Tibial nerve (tissue), 4 donors: ENCODE measurements around the gene LARP1B. TPM values are rescaled to one million over a fixed set of nuclear protein-coding genes. Genes with fewer than 3 reads are reported as not detected.

Experiments
- DNase-seq, 2 donors: peaks; one replicate each; pipeline ENCODE4 v3.0.0-alpha.2; 2019; ENCODE audit warnings: low spot score in 2 of 2
- H3K27ac ChIP-seq, 4 donors: fragments of 200-600 bp; sonication (generic) in 3 of 4; one replicate each; pipeline ENCODE4 v1.5.1; 2017 to 2019; ENCODE audit warnings: mild to moderate bottlenecking in 1 of 4
- H3K27me3 ChIP-seq, 2 donors: fragments of 200-600 bp; sonication (generic) in 1 of 2; one replicate each; pipeline versions ENCODE4 v1.5.1 to v1.6.0; 2017 to 2019
- H3K36me3 ChIP-seq, 3 donors: fragments of 200-600 bp; sonication (generic); one replicate each; pipeline ENCODE4 v1.5.1; 2018 to 2019
- H3K4me1 ChIP-seq, 4 donors: fragments of 200-600 bp; sonication (generic) in 3 of 4; one replicate each; pipeline ENCODE4 v1.5.1; 2017 to 2019
- H3K4me3 ChIP-seq, 4 donors: fragments of 200-600 bp; sonication (generic) in 3 of 4; one replicate each; pipeline ENCODE4 v1.5.1; 2017 to 2019; ENCODE audit warnings: mild to moderate bottlenecking in 1 of 4, moderate library complexity in 1 of 4
- H3K9me3 ChIP-seq, 4 donors: fragments of 200-600 bp; sonication (generic) in 3 of 4; one replicate each; pipeline ENCODE4 v1.5.1; 2017 to 2019
- EP300 ChIP-seq, 2 donors: sonication (generic); formaldehyde crosslinking; IDR thresholded peaks; one replicate each; pipeline ENCODE4 v1.6.1; 2017; ENCODE audit warnings: antibody characterized with exemption in 2 of 2, mild to moderate bottlenecking in 1 of 2
- POLR2A ChIP-seq, 2 donors: fragments of 450-650 bp; IDR thresholded peaks; one replicate each; pipeline ENCODE4 v1.6.1; 2017; ENCODE audit warnings: antibody characterized with exemption in 2 of 2, mild to moderate bottlenecking in 2 of 2, moderate library complexity in 2 of 2
- WGBS, 2 donors: methylation state at CpG; one replicate each; pipeline ENCODE4 v1.1.5; 2018; 5-methylcytosine and 5-hydroxymethylcytosine counted together
- total RNA-seq, 4 donors: library from RNA; depleted of rRNA; stranded (reverse); fragments of >200 nt; gene quantifications; one replicate each; pipeline ENCODE4 v1.1.0, GENCODE V29; 2016
- TF ChIP-seq, protein P1 (sequence below), 5 experiments: fragments of 200-600 bp in 3 of 5; fragments of 450-650 bp in 2 of 5; sonication (generic) in 3 of 5; IDR thresholded peaks; one replicate each; pipeline ENCODE4 v1.5.1; 2016 to 2019; ENCODE audit warnings: antibody characterized with exemption in 5 of 5, mild to moderate bottlenecking in 3 of 5, moderate library complexity in 2 of 5

Gene LARP1B
- total RNA-seq, 4 donors from 2014 or later, result 23.1 to 43.8 (median 34.4) TPM

- DNase-seq, result no peak
- Histone ChIP-seq H3K27me3 (no peaks in the 10 kb centered on the region), H3K4me3 (no peak overlapping the region), H3K36me3 (no peaks in the 10 kb centered on the region), H3K9me3 (peaks cover 0 to 5% (median 0%) of the 10 kb centered on the region in 4 donors), H3K4me1 (no peaks in the 10 kb centered on the region), H3K27ac (no peak overlapping the region)
- WGBS, 2 donors, result 73 to 74% methylated on average over 2 of the region's 2 CpGs
- TF ChIP-seq EP300 (IDR thresholded peaks at IDR 0.05), result no peak
- TF ChIP-seq, protein P1, sequence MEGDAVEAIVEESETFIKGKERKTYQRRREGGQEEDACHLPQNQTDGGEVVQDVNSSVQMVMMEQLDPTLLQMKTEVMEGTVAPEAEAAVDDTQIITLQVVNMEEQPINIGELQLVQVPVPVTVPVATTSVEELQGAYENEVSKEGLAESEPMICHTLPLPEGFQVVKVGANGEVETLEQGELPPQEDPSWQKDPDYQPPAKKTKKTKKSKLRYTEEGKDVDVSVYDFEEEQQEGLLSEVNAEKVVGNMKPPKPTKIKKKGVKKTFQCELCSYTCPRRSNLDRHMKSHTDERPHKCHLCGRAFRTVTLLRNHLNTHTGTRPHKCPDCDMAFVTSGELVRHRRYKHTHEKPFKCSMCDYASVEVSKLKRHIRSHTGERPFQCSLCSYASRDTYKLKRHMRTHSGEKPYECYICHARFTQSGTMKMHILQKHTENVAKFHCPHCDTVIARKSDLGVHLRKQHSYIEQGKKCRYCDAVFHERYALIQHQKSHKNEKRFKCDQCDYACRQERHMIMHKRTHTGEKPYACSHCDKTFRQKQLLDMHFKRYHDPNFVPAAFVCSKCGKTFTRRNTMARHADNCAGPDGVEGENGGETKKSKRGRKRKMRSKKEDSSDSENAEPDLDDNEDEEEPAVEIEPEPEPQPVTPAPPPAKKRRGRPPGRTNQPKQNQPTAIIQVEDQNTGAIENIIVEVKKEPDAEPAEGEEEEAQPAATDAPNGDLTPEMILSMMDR (IDR thresholded peaks at IDR 0.05), result no peak
- TF ChIP-seq POLR2A (IDR thresholded peaks at IDR 0.05), result no peak
Observed at GRCh38 chr4:128227991-128228571, 167.0 kb downstream of the LARP1B start.

DNA sequence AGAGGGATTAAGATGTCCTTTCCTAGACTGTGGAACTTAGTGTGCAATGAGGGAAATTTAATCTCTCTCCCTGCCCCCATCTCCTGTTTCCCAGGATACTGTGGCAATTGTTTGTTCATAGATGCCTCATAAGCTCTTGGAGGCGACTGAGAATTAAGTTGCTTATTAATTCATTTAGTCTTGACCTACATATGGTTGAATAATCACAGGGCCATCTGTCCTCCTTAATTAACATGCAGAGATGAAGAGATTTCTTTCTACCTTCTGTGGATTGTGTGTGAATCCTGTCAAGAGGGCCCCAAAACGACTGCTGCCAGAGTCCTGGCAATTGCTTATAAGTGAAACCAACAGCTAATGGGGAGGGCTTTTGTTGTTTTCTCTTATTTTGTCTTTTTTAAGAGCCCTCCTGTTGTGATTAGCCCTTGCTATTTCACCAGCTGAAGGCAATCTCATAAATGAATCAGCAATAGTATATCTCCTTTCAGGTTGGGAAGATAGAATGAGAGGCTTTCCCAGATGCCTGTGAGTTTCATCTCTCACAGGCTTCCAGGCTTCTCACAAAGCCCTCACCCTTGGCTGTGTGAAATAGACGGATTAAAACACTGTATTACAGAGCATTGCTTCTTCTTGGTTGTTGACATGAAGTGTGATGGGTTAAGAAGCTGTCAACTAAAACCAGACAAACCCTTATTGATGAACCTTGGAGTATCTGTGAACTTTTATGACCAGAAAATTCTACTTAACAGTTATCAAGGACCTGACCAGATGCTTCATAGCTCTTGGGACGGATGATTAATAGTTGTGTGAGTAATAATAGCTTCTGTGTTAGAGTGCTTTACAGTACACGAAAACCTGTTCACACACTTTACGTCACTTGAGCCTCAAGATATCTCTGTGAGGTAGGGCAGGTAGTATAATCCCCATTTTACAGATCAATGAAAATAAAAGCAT, 168.0 kb downstream of the LARP1B start:
- Histone ChIP-seq H3K36me3 (no peaks in the 10 kb centered on the region), H3K27me3 (no peaks in the 10 kb centered on the region), H3K4me1 (no peaks in the 10 kb centered on the region), H3K27ac (no peak overlapping the region), H3K4me3 (no peak overlapping the region), H3K9me3 (peaks cover 0 to 5% (median 0%) of the 10 kb centered on the region in 4 donors)
- no peak for DNase-seq
- no peak for TF ChIP-seq EP300 (IDR thresholded peaks at IDR 0.05)
- TF ChIP-seq, protein P1 (IDR thresholded peaks at IDR 0.05), result no peak
- no peak for TF ChIP-seq POLR2A (IDR thresholded peaks at IDR 0.05)
- 60 to 62% methylated on average over 6 of the region's 6 CpGs for WGBS, 2 donors

DNA sequence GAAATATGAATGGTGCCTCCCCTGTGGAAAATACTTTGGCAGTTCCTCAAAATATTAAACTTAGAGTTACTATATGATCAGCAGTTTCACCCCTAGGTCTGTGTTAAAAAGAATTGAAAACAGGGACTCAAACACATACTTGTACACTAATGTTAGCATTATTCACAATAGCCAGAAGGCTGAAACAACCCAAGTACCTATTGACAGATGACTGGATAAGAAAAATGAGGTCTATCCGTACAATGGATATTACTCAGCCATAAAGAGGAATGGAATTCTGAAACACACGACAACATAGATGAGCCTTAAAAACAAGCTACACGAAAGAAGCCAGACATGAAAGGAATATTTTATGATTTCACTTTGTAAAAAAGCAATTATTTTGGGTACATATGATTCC, 171.6 kb downstream of the LARP1B start:
- Histone ChIP-seq H3K27me3 (no peaks in the 10 kb centered on the region), H3K36me3 (no peaks in the 10 kb centered on the region), H3K27ac (no peak overlapping the region), H3K4me1 (no peaks in the 10 kb centered on the region), H3K9me3 (peaks cover 0 to 5% (median 0%) of the 10 kb centered on the region in 4 donors), H3K4me3 (no peak overlapping the region)
- WGBS, 2 donors, result 79 to 87% methylated on average over 3 of the region's 3 CpGs
- no peak for DNase-seq
- TF ChIP-seq POLR2A (IDR thresholded peaks at IDR 0.05) (no peak), EP300 (IDR thresholded peaks at IDR 0.05) (no peak)
- TF ChIP-seq, protein P1 (IDR thresholded peaks at IDR 0.05), result no peak

- TF ChIP-seq POLR2A (IDR thresholded peaks at IDR 0.05), result no peak
- TF ChIP-seq, protein P1 (IDR thresholded peaks at IDR 0.05), result no peak
- TF ChIP-seq EP300 (IDR thresholded peaks at IDR 0.05), result no peak
- 94% methylated on average over 3 of the region's 3 CpGs for WGBS, 2 donors
Observed at GRCh38 chr4:128234836-128235235, 173.7 kb downstream of the LARP1B start.

GRCh38 chr4:128241019-128241418, 179.9 kb downstream of the LARP1B start:
- no peaks in the 10 kb centered on the region for H3K9me3 ChIP-seq
- H3K4me3 ChIP-seq, result no peak overlapping the region
- DNase-seq, result no peak
- H3K36me3 ChIP-seq, result no peaks in the 10 kb centered on the region
- TF ChIP-seq POLR2A (IDR thresholded peaks at IDR 0.05), result no peak
- TF ChIP-seq, protein P1 (IDR thresholded peaks at IDR 0.05), result no peak
- no peak for TF ChIP-seq EP300 (IDR thresholded peaks at IDR 0.05)
- H3K27ac ChIP-seq, result peak overlapping the region in 1 of 4 donors; percentile 7
- H3K4me1 ChIP-seq, result no peaks in the 10 kb centered on the region
- WGBS, 2 donors, result 96 to 99% methylated on average over 3 of the region's 3 CpGs
- no peaks in the 10 kb centered on the region for H3K27me3 ChIP-seq

More at GRCh38 chr4:128234836-128235235, 173.7 kb downstream of the LARP1B start:
- Histone ChIP-seq H3K9me3 (peaks cover 0 to 2% (median 0%) of the 10 kb centered on the region in 4 donors), H3K4me1 (no peaks in the 10 kb centered on the region), H3K27ac (no peak overlapping the region), H3K4me3 (no peak overlapping the region), H3K27me3 (no peaks in the 10 kb centered on the region), H3K36me3 (no peaks in the 10 kb centered on the region)
- DNase-seq, result no peak
